Skin epidermis (tissue), 12 donors: ENCODE data around the gene FKBP8.
A peak's percentile ranks its signal among the peaks of the same experiment; 100 is the strongest.
"Not testable (repeated sequence)": the region's sequence is repeated elsewhere in the genome, so short reads cannot be mapped to it uniquely, and the experiment has no call there.

ENCODE experiments used
- H3K27ac ChIP-seq, 21 experiments: fragments of 200-600 bp; sonication (generic) in 11 of 21; one replicate each; pipeline ENCODE4 v1.5.0; 2020; ENCODE audit warnings: mild to moderate bottlenecking in 3 of 21, inconsistent platforms in 2 of 21, moderate library complexity in 2 of 21
- H3K4me3 ChIP-seq, 7 experiments: fragments of 200-600 bp; sonication (generic) in 2 of 7; one replicate each; pipeline ENCODE4 v1.5.0; 2020; ENCODE audit warnings: inconsistent platforms in 2 of 7, mild to moderate bottlenecking in 2 of 7, moderate library complexity in 1 of 7

The FKBP8 gene

GRCh38 chr19:18566953-18567352 lies 23.6 kb upstream of the FKBP8 start:
- H3K27ac ChIP-seq: no peak overlapping the region
- H3K4me3 ChIP-seq: no peak overlapping the region

GRCh38 chr19:18562086-18562485 lies 18.7 kb upstream of the FKBP8 start:
- Histone ChIP-seq H3K4me3 (no peak overlapping the region), H3K27ac (peak overlapping the region in 3 of 21 experiments; percentile 29 to 52 (median 40))

DNA sequence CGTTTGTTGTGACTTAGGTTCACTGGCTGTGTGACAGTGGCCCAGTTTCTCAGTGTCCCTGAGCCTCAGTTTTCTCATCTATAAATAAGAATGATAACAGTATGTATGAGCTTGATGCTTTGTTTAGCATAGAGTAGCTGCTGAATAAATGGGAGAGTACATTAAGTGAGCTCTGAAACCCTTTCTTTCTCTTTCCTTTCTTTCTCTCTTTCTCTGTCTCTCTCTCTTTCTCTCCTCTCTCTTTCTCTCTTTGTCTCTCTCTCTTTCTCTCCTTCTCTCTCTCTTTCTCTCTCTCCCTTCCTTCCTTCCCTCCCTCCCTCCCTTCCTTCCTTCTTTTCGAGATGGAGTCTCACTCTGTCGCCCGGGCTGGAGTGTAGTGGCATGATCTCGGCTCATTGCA lies 16.3 kb upstream of the FKBP8 start:
- Histone ChIP-seq H3K27ac (peak overlapping the region in 3 of 21 experiments; percentile 8 to 95 (median 60)), H3K4me3 (no peak overlapping the region)

DNA sequence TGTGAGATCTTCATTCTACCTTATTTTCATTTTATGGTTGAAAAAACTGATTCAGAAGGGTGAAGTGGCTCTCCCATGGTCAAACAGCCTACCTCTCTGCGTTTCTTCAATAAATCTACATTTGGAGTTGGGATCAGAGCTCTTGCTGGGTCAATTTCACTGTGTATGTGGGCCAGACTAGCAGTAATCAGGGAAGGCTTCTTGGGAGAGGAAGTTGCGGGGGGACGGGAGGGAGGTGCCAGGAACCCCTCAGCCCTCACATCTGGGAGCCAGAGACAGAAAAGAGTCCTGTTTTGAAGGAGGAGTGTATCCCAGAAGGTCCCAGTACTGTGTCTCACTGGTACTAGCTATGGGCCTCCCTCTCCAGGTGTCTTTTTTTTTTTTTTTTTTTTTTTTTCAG lies 15.2 kb upstream of the FKBP8 start:
- H3K4me3 ChIP-seq: peak overlapping the region; percentile 58 to 100 (median 97)
- H3K27ac ChIP-seq: peak overlapping the region in 19 of 21 experiments; percentile 77 to 98 (median 91)

DNA sequence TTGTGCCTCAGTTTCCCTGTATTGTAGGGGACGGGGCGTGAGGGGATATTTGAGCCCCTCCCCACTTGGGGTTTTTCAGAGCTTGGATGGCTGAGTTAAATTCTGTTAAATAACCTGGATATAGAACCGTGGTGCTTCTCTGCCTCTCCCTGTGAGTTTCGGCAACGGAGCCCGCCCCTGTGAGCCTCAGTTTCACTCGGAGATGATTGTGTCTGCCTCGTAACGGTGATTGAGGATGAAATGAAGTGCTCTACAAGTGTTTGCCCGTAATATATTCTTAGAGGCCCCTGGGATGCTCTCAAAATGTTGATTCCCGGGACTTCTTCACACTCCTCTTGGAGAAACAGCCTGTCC lies 14.8 kb upstream of the FKBP8 start:
- peak overlapping the region; percentile 77 to 98 (median 90) for H3K27ac ChIP-seq
- peak overlapping the region; percentile 58 to 100 (median 97) for H3K4me3 ChIP-seq

- H3K27ac ChIP-seq: peak within 1 kb of the TSS; percentile 77 to 98 (median 90)
- peak within 1 kb of the TSS; percentile 58 to 100 (median 97) for H3K4me3 ChIP-seq
Observed at GRCh38 chr19:18557411-18558201, 14.2 kb upstream of the FKBP8 start, which contains the start of gene KXD1. Gene KXD1, plus strand, starts transcription at chr19:18557870. Its CDS starts 4,187 bp downstream, at chr19:18562057.

DNA sequence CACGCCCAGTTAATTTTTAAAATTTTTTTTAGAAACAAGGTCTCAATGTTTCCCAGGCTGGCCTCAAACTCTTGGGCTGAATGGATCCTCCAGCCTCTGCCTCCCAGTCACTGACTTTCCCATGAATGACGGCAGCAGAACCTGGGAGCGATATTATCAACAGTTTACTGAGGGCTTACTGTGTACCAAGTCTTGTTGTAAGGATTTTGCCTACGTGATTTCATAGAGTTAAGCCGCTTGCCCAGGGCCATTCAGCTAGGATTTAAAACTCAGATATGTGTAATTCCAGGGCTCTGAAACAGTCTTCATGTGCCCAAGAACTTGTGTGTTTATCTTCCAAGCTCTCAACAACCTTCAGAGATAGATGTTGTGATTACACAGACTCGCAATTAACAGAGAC lies 8.3 kb upstream of the FKBP8 start:
- H3K4me3 ChIP-seq: no peak overlapping the region
- no peak overlapping the region for H3K27ac ChIP-seq

DNA sequence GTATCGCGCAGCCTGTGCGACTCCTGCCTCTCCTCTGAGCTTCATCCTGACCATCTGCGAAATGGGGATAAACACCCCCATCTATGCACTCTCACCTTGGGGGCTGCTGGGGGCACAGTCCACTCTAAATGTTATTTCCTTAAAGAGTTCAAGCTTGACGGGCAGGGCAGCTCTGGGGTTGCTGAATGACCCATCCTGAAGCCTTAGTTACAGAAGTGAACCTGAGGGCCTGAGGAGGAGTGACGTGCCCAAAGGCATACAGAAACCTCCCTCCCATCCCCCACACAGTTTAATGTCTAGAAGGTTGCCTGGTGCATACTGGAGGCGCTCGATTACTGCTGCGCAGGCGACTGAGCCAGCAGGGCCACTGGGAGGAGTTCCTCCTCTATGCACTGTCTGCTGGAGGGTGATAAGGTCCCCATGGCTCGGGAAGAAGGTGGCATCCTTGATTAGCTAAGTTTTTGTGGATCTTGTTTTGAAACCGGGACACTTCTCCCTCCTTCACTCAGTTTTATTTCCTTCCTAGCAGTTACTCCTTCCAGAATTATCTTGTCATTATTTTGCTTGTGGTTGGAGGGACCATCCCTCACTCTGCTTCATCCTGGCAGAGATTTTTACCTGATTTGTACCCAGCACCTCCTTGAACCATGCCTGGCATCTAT lies 572 bp upstream of the FKBP8 start:
- peak overlapping the region; percentile 86 to 97 (median 92) for H3K27ac ChIP-seq
- H3K4me3 ChIP-seq: peak overlapping the region; percentile 58 to 82 (median 66)

DNA sequence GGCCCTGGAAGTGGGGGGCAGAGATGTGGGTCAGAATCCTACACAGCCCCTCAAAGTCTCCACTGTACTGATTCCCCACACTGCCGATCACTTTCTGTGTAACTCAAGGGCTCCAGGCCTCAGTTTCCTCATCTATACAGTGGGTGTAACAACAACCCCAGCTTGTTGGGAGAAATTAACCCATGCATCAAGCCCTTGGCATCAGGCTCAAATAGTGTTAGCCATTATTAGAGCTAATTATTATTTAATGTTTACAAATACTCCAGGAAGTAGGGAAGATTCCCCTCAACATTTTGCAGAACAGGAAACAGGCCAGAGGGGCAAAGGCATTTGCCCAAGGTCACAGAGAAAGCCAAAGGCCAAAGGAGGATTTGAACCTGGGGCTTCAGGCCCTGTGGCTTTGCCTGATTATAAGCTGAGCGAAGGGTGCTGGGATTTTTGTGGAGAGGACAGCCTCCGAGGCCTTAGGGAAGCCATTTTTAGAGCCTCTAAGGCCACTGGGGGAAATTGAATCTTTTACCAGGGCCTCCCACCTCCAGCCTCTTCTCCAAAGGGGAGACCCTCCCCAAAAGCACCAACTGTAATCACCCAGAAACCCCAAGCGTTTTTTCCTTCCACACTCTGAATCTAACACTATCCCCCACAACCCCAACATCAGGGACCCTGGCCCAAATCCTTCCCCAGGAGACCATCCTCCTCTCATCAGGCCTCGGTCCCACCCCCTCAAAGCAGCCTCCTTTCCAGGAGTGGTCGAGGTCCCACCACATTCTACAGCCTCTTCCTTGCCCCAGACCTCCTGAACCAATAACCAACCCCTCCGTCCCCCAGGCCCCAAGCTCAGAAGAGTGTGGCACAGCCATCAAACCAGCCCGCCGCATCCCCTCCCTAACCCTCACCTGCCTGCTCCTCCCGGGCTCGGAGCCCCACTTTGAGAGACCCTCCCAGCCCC lies 1.1 kb downstream of the FKBP8 start:
- H3K27ac ChIP-seq: peak overlapping the region; percentile 86 to 97 (median 92)
- H3K4me3 ChIP-seq: peak overlapping the region; percentile 58 to 82 (median 66)

- Histone ChIP-seq H3K4me3 (no peak overlapping the region), H3K27ac (peak overlapping the region in 4 of 21 experiments; percentile 87 to 95 (median 91))
Observed at GRCh38 chr19:18541258-18541991, 1.9 kb downstream of the FKBP8 start.

DNA sequence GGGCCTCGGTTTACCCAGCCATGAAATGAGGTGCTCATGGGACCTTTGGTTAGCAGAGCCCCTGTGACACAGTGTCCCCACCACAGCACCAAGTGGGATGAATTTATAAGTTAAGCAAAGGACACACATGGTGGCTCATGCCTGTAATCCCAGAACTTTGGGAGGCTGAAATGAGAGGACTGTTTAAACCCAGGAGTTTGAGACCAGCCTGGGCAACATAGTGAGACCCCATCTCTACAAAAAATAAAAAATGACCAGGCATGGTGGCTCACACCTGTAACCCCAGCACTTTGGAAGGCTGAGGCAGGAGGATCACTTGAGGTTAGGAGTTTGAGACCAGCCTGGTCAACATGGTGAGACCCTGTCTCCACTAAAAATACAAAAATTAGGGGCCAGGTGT lies 3.2 kb downstream of the FKBP8 start:
- not testable (repeated sequence) for H3K4me3 ChIP-seq, H3K27ac ChIP-seq

DNA sequence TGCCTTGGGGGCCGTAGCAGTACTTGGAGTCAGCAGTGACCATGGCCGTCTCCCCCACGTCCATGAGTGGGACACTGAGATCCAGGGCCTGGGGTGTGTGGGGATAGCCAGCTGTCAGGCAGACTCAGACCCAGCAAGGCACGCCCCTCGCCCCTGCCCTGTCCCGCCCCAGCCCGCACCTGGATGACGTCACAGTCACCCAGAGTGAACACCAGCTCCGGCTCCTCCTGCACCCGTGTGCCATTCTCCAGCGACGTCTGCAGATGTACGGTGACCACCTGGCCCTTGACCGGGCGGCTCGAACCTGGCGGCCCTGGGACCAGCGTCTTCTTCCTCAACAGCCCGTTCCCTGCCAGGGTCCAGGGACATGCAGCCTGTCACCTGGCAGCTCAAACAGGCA lies 4.0 kb downstream of the FKBP8 start:
- H3K4me3 ChIP-seq: no peak overlapping the region
- no peak overlapping the region for H3K27ac ChIP-seq

DNA sequence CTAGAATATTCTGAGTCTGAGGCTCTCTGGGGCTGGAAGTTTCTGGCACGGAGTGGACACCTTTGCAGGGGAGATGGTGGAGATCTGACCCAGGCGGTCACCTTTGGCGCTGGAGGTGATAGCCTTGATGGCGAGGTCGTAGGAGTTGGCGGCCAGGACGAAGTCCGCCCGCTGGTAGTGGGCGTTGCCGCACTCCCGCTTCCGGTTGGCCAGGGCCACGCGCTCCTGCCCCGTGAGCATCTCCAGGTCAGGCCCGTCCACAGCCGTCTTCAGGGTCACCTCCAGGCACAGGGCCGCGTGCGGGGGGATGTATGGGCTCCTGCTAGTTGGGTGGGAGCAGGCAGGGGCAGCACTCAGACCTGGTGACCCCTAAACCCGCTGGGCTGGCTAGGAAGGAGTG lies 5.3 kb downstream of the FKBP8 start:
- Histone ChIP-seq H3K27ac (no peak overlapping the region), H3K4me3 (no peak overlapping the region)

DNA sequence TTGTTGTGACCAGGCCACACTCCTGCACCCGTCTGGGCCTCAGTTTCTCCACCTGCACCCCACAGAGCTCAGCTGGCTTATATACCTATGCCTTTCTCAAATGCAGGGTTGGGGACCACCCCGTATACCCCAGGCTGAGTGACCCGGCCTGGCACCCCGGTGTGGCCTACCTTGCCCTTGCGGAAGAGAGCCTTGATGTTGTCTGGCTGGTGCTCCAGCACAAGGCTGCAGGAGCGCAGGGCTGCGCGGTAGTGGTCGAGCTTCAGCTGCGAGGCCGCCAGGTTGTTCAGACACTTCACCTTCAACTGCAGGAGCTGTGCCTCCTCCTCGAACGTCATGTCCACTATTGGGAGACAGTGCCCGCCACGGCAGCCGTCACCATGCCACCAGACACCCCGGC lies 5.9 kb downstream of the FKBP8 start:
- H3K27ac ChIP-seq: no peak overlapping the region
- H3K4me3 ChIP-seq: no peak overlapping the region

DNA sequence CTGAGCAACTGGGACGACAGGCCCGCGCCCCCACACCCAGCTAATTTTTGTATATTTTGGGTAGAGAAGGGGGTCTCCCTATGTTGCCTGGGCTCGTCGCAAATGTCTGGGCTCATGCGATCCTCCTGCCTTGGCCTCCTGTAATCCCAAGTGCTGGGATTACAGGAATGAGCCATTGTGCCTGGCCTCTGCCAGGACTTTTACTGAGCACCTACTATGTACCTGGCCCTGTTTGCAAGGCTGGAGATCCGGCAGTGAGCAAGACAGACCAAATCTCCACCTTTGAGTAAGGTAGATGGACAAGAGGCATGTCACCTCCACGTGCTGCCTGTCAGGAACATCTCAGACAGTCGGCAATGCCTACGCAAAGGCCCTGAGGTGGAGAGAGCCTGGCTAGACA lies 6.9 kb downstream of the FKBP8 start:
- no peak overlapping the region for H3K4me3 ChIP-seq
- no peak overlapping the region for H3K27ac ChIP-seq

DNA sequence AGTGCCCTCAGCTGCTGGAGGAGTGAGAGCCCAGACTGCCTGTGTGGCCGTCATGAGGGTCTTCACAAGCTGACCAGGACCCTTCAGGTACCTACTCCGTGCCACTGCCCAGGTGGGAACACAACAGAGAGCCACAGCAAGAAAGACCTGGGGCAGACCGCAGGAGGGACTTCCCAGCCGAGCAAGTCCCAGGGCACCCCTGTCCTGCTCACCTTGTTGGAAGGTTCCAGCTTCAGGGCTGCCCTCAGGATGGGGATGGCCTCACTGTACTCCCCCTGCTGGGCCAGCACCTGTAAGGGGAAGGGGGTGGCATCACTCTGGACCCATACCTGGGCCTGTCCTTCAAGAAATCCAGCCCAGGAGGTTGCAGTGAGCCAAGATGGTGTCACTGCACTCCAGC lies 10.3 kb downstream of the FKBP8 start:
- no peak overlapping the region for H3K27ac ChIP-seq
- H3K4me3 ChIP-seq: no peak overlapping the region

GRCh38 chr19:18532168-18532890 lies 11.0 kb downstream of the FKBP8 start:
- no peak overlapping the region for H3K4me3 ChIP-seq
- H3K27ac ChIP-seq: no peak overlapping the region

- H3K27ac ChIP-seq: no peak overlapping the region
- H3K4me3 ChIP-seq: no peak overlapping the region
Observed at GRCh38 chr19:18531485-18531884, 11.9 kb downstream of the FKBP8 start.

- no peak overlapping the region for H3K27ac ChIP-seq
- H3K4me3 ChIP-seq: no peak overlapping the region
Observed at GRCh38 chr19:18529782-18530181, 13.6 kb downstream of the FKBP8 start.
